Measurements from ENCODE around the gene VPS11.

The VPS11 gene

GRCh38 chr11:119130662-119131061, 63.0 kb downstream of the VPS11 start:
- TF ChIP-seq EZH2 (optimal IDR thresholded peaks at IDR 0.05; ENCODE audit: low read depth, low read length), result no peak
- no peak for TF ChIP-seq CTCF (IDR thresholded peaks at IDR 0.05; ENCODE audit: low read length)
- no peak for TF ChIP-seq EZH2phosphoT487 (IDR thresholded peaks at IDR 0.05; ENCODE audit: low read length)
- peaks cover 3% of the 10 kb centered on the region; the same call in 1 of the 2 replicates for H3K79me2 ChIP-seq (ENCODE audit: low read length)
- no peaks in the 10 kb centered on the region for H3K27me3 ChIP-seq (replicated peaks; ENCODE audit: insufficient read depth, low read length)
- H3K4me1 ChIP-seq (ENCODE audit: low read length), result no peaks in the 10 kb centered on the region
- no peak overlapping the region for H3K9ac ChIP-seq (ENCODE audit: low read length)
- no peak for DNase-seq
- H3K36me3 ChIP-seq (replicated peaks; ENCODE audit: insufficient read depth, low read length), result no peaks in the 10 kb centered on the region
- no peak overlapping the region for H3K27ac ChIP-seq (ENCODE audit: low read length)
- H3K9me2 ChIP-seq (replicated peaks; ENCODE audit: insufficient read depth, low read length), result no peaks in the 10 kb centered on the region
- no peaks in the 10 kb centered on the region for H3F3A ChIP-seq (ENCODE audit: insufficient read depth, low read length)
- no peak overlapping the region for H3K4me3 ChIP-seq (ENCODE audit: low read length)
- H4K20me1 ChIP-seq (ENCODE audit: insufficient read depth, low read length), result no peaks in the 10 kb centered on the region
- no peak overlapping the region for H3K4me2 ChIP-seq (ENCODE audit: low read depth, low read length)
- H2AFZ ChIP-seq (ENCODE audit: low read length), result no peak overlapping the region
- H3K9me3 ChIP-seq (replicated peaks; ENCODE audit: insufficient read depth, low read length), result no peaks in the 10 kb centered on the region

Data from MM.1S (cell line).